Activated naive CD8-positive, alpha-beta T cell treated with anti-CD3 and anti-CD28 coated beads, Interleukin-2, amount 50 U/mL, for 24 hours (primary cell): Measurements from ENCODE around the gene PHACTR4.
"Not testable (repeated sequence)": the region's sequence is repeated elsewhere in the genome, so short reads cannot be mapped to it uniquely, and the experiment has no call there.

ENCODE experiments used
- ATAC-seq: fragments of 150-1000 bp; cut with Tn5 transposase; one replicate; pipeline ENCODE4 v1.10.0; 2021
- DNase-seq: peaks from one replicate; pipeline ENCODE4 v3.0.0; 2021
- H3K27ac Mint-ChIP-seq: one replicate; pipeline ENCODE4 v1.8.0; 2021; ENCODE audit warnings: mild to moderate bottlenecking, mixed read lengths
- H3K27me3 Mint-ChIP-seq: one replicate; pipeline ENCODE4 v1.8.0; 2021; ENCODE audit warnings: mixed read lengths
- H3K36me3 Mint-ChIP-seq: one replicate; pipeline ENCODE4 v1.8.0; 2021; ENCODE audit warnings: low read depth, mixed read lengths
- H3K4me1 Mint-ChIP-seq: one replicate; pipeline ENCODE4 v1.8.0; 2021; ENCODE audit warnings: mixed read lengths
- H3K4me3 Mint-ChIP-seq: one replicate; pipeline ENCODE4 v1.8.0; 2021; ENCODE audit warnings: mild to moderate bottlenecking, moderate library complexity, mixed read lengths
- H3K9me3 Mint-ChIP-seq: one replicate; pipeline ENCODE4 v1.8.0; 2021; ENCODE audit warnings: mixed read lengths

PHACTR4 gene

DNA sequence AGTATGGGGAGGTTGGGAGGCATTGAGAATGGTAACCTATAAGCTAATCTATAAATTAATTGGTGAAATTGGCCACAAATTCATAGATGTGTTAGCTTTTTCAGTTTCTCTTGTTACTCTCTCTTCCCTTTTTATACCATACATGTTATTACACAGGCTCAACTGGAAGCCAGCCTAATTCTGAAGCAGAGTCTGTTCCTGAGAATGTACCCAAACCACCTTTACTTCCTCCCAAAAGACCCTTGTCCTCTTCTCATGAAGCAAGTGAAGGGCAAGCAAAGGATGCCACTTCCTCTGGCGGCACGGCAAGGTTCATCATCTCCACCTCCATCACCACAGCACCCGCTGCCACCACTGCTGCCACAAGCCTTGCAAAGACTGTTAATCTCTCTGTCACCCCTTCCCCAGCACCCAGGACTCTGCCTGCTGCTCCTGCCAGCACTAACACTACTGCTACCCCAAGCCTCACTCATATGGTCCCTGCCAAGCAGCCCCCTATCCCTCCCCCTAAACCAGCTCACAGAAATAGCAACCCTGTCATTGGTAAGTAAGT lies 96.8 kb downstream of the PHACTR4 start:
- peaks cover 21% of the 10 kb centered on the region for H3K36me3 Mint-ChIP-seq
- peaks cover 11% of the 10 kb centered on the region for H3K4me1 Mint-ChIP-seq
- ATAC-seq = no peak
- H3K4me3 Mint-ChIP-seq = no peak overlapping the region
- no peaks in the 10 kb centered on the region for H3K9me3 Mint-ChIP-seq
- DNase-seq = no peak
- peak overlapping the region; percentile 56 for H3K27ac Mint-ChIP-seq
- H3K27me3 Mint-ChIP-seq = no peaks in the 10 kb centered on the region

DNA sequence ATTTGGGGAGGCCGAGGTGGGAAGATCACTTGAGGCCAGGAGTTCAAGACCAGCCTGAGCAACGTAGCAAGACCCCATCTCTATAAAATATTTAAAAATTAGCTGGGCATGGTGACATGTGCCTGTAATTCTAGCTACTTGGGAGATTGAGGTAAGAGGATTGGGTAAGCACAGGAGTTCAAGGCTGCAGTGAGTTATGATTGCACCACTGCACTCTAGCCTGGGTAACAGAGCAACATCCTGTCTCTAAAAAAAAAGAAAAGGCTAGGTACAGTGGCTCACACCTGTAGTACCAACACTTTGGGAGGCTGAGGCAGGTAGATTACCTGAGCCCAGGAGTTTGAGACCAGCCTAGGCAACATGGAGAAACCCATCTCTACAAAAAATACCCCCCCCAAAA lies 100.6 kb downstream of the PHACTR4 start:
- ATAC-seq (no peak), DNase-seq (no peak)
- no peaks in the 10 kb centered on the region for H3K27me3 Mint-ChIP-seq
- H3K4me3 Mint-ChIP-seq = no peak overlapping the region
- H3K27ac Mint-ChIP-seq = no peak overlapping the region
- H3K4me1 Mint-ChIP-seq = peaks cover 6% of the 10 kb centered on the region
- H3K9me3 Mint-ChIP-seq = no peaks in the 10 kb centered on the region
- H3K36me3 Mint-ChIP-seq = peaks cover 15% of the 10 kb centered on the region

DNA sequence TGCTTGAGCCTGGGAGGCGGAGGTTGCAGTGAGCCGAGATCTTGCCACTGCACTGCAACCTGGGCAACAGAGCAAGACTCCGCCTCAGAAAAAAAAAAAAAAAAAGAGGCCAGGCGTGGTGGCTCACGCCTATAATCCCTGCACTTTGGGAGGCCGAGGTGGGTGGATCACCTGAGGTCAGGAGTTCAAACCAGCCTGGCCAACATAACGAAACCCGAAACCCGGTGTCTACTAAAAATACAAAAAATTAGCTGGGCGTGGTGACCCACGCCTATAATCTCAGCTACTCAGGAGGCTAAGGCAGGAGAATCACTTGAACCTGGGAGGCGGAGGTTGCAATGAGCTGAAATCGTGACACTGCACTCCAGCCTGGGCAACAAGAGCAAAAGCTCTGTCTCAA lies 110.0 kb downstream of the PHACTR4 start:
- not testable (repeated sequence) for H3K9me3 Mint-ChIP-seq, H3K27ac Mint-ChIP-seq, ATAC-seq, DNase-seq, H3K4me1 Mint-ChIP-seq, H3K27me3 Mint-ChIP-seq, H3K4me3 Mint-ChIP-seq
- peaks cover 18% of the 10 kb centered on the region for H3K36me3 Mint-ChIP-seq

DNA sequence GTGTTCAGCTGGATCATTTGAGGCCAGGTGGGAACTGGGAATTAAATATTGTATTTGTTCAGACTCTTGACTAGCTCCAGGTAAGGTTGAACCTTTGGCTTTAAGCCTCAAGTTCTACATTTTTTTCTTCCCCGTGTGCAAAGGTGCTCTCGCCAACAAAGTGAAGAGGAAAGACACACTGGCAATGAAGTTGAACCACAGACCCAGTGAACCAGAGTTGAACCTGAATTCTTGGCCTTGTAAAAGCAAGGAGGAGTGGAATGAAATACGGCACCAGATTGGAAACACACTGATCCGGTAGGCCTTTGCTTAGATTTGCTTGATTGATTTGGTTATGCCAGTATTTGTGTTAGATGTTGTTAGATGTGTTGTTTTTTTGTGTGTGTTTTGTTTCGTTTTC lies 110.8 kb downstream of the PHACTR4 start:
- Mint-ChIP-seq H3K4me1 (no peaks in the 10 kb centered on the region), H3K27ac (no peak overlapping the region), H3K4me3 (no peak overlapping the region), H3K27me3 (no peaks in the 10 kb centered on the region), H3K9me3 (no peaks in the 10 kb centered on the region), H3K36me3 (peaks cover 18% of the 10 kb centered on the region)
- no peak for ATAC-seq
- DNase-seq = no peak

DNA sequence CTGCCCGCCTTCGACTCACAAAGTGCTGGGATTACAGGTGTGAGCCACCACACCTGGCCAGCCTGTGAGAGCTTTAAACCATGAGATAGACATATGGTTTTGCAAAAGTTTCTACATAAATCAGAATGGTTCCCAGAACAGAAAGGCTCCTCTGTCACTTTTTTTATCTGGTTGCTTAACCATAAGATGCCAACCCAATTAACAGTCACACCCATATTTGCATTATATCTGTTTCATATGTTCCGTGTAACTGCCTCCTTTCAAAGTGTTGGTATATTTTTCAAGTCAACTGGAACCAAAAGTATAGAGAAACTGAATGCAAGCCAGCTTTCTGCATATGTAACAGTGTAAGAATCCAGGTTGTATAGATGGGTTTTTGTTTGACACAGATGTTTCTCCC lies 112.6 kb downstream of the PHACTR4 start:
- Mint-ChIP-seq H3K36me3 (peaks cover 14% of the 10 kb centered on the region), H3K4me1 (no peaks in the 10 kb centered on the region), H3K4me3 (no peak overlapping the region), H3K27me3 (no peaks in the 10 kb centered on the region), H3K9me3 (no peaks in the 10 kb centered on the region), H3K27ac (no peak overlapping the region)
- DNase-seq (no peak), ATAC-seq (no peak)

- Mint-ChIP-seq H3K36me3 (peaks cover 14% of the 10 kb centered on the region), H3K9me3 (no peaks in the 10 kb centered on the region), H3K27me3 (no peaks in the 10 kb centered on the region), H3K4me3 (no peak overlapping the region), H3K27ac (no peak overlapping the region), H3K4me1 (no peaks in the 10 kb centered on the region)
- ATAC-seq (no peak), DNase-seq (no peak)
Observed at GRCh38 chr1:28482702-28483101, 113.2 kb downstream of the PHACTR4 start.

DNA sequence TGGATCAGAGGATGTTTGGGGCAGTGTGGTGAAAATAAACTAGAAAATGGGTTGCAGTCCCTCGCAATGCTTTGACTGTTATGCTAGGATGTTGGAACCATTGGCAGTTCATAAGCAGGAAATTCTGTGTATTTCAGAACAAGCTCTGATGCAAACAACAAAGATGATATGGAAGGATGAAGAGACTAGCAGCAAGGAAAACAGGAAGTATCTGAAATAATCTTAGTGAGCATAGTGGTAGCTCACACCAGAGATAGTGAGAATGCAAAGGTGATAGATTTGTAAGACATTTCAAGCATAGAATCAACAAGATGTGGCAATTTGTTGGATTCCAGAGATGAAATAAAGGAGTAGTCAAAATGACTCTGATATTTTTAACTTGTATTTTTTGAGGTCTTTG lies 125.2 kb downstream of the PHACTR4 start:
- Mint-ChIP-seq H3K27me3 (no peaks in the 10 kb centered on the region), H3K9me3 (no peaks in the 10 kb centered on the region), H3K36me3 (peaks cover 18% of the 10 kb centered on the region), H3K4me1 (no peaks in the 10 kb centered on the region), H3K27ac (no peak overlapping the region), H3K4me3 (no peak overlapping the region)
- no peak for ATAC-seq
- no peak for DNase-seq

GRCh38 chr1:28499553-28499952 lies 130.0 kb downstream of the PHACTR4 start:
- H3K27ac Mint-ChIP-seq = no peak overlapping the region
- H3K36me3 Mint-ChIP-seq = peaks cover 4% of the 10 kb centered on the region
- H3K9me3 Mint-ChIP-seq = no peaks in the 10 kb centered on the region
- no peak overlapping the region for H3K4me3 Mint-ChIP-seq
- no peaks in the 10 kb centered on the region for H3K27me3 Mint-ChIP-seq
- DNase-seq (no peak), ATAC-seq (no peak)
- peaks cover 5% of the 10 kb centered on the region for H3K4me1 Mint-ChIP-seq

- Mint-ChIP-seq H3K27me3 (peaks cover 8% of the 10 kb centered on the region), H3K9me3 (peaks cover 2% of the 10 kb centered on the region), H3K4me1 (peaks cover 22% of the 10 kb centered on the region), H3K4me3 (no peak overlapping the region), H3K36me3 (peaks cover 16% of the 10 kb centered on the region), H3K27ac (no peak overlapping the region)
- no peak for ATAC-seq
- no peak for DNase-seq
Observed at GRCh38 chr1:28501925-28502324, 132.4 kb downstream of the PHACTR4 start.

DNA sequence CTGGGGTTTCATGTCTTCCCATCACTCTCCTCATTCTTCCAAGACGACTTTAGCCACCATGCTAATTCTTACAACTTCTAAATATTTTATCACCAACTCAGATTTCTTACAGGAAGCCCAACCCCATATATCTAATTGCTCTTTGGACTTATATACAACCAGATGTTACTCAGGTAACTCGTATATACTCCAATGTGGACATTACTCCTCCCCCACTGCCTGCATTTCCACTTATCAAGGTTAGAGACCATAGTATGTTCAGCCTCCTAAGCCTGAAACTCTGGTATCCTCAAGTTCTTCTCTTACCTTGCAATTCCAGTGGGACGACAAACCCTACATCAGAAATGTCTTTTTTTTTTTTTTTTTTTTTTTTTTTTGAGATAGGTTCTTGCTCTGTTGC lies 133.6 kb downstream of the PHACTR4 start:
- H3K27me3 Mint-ChIP-seq = peaks cover 8% of the 10 kb centered on the region
- no peak for DNase-seq
- peaks cover 2% of the 10 kb centered on the region for H3K9me3 Mint-ChIP-seq
- no peak overlapping the region for H3K27ac Mint-ChIP-seq
- H3K4me1 Mint-ChIP-seq = peaks cover 31% of the 10 kb centered on the region
- peaks cover 27% of the 10 kb centered on the region for H3K36me3 Mint-ChIP-seq
- no peak overlapping the region for H3K4me3 Mint-ChIP-seq
- no peak for ATAC-seq

- H3K36me3 Mint-ChIP-seq = peaks cover 52% of the 10 kb centered on the region
- DNase-seq = peak; percentile 92
- H3K4me3 Mint-ChIP-seq = peak within 1 kb of the TSS; percentile 99
- H3K9me3 Mint-ChIP-seq = peaks cover 2% of the 10 kb centered on the region
- peaks cover 16% of the 10 kb centered on the region for H3K27me3 Mint-ChIP-seq
- H3K4me1 Mint-ChIP-seq = peaks cover 56% of the 10 kb centered on the region
- peak within 1 kb of the TSS; percentile 100 for H3K27ac Mint-ChIP-seq
- ATAC-seq = peak; percentile 76
Observed at GRCh38 chr1:28505406-28506187, 136.1 kb downstream of the PHACTR4 start, which contains the start of gene RCC1. RCC1 (plus strand) TSS chr1:28506043; CDS start chr1:28529867, 23,824 bp downstream.

DNA sequence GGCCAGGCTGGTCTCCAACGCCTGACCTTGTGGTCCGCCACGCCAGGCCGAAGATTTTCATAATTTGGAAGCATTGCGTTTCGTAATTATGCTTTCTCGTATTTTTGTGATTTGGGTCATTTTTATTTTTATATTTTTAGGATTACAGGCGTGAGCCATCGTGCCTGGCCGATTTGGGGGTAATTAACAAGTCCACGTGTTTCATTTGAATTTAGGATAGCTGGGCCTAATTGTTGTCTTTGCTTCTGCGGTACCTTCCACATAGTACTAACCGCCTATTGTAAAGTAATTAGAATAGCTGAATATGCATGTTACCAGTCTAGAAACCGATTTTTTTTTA lies 137.3 kb downstream of the PHACTR4 start:
- H3K27me3 Mint-ChIP-seq = peaks cover 16% of the 10 kb centered on the region
- peak overlapping the region; percentile 99 for H3K4me3 Mint-ChIP-seq
- H3K9me3 Mint-ChIP-seq = peaks cover 2% of the 10 kb centered on the region
- DNase-seq = no peak
- peak overlapping the region; percentile 100 for H3K27ac Mint-ChIP-seq
- ATAC-seq = no peak
- peaks cover 59% of the 10 kb centered on the region for H3K4me1 Mint-ChIP-seq
- peaks cover 64% of the 10 kb centered on the region for H3K36me3 Mint-ChIP-seq

DNA sequence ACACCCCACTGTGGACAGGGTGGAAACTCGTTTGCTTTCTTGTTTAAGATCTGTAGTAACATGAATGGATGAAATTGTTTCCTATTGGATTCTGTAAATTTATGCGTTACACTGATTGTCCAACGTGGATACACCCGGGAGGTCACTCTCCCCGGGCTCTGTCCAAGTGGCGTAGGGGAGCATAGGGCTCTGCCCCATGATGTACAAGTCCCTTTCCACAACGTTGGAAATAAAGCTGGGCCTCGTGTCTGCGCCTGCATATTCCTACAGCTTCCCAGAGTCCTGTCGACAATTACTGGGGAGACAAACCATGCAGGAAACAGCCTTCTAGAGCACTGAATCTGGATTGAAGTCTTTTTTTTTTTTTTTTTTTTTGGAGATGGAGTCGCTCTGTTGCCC lies 137.7 kb downstream of the PHACTR4 start:
- H3K4me1 Mint-ChIP-seq = peaks cover 62% of the 10 kb centered on the region
- H3K27ac Mint-ChIP-seq = peak overlapping the region; percentile 100
- H3K9me3 Mint-ChIP-seq = peaks cover 2% of the 10 kb centered on the region
- DNase-seq (peak; percentile 37), ATAC-seq (no peak)
- peak overlapping the region; percentile 99 for H3K4me3 Mint-ChIP-seq
- H3K36me3 Mint-ChIP-seq = peaks cover 67% of the 10 kb centered on the region
- H3K27me3 Mint-ChIP-seq = peaks cover 16% of the 10 kb centered on the region

GRCh38 chr1:28507646-28508434 lies 138.3 kb downstream of the PHACTR4 start:
- Mint-ChIP-seq H3K9me3 (peaks cover 2% of the 10 kb centered on the region), H3K4me3 (peak overlapping the region; percentile 99), H3K27ac (peak overlapping the region; percentile 100), H3K27me3 (peaks cover 16% of the 10 kb centered on the region), H3K36me3 (peaks cover 73% of the 10 kb centered on the region), H3K4me1 (peaks cover 67% of the 10 kb centered on the region)
- DNase-seq (peak; percentile 17), ATAC-seq (no peak)

- ATAC-seq (no peak), DNase-seq (peak; percentile 30)
- Mint-ChIP-seq H3K4me3 (peak overlapping the region; percentile 99), H3K9me3 (peaks cover 2% of the 10 kb centered on the region), H3K36me3 (peaks cover 75% of the 10 kb centered on the region), H3K4me1 (peaks cover 67% of the 10 kb centered on the region), H3K27ac (peak overlapping the region; percentile 100), H3K27me3 (peaks cover 16% of the 10 kb centered on the region)
Observed at GRCh38 chr1:28508435-28508754, 138.9 kb downstream of the PHACTR4 start.
